HEK293 (cell line): ENCODE measurements around the gene HPSE.

ENCODE experiments used
- CTCF ChIA-PET: fragments of 350-600 bp; formaldehyde crosslinking; extraction: SDS; loops from one replicate; lab custom pipeline; 2021; ENCODE audit warnings: antibody characterized with exemption; lab: Yijun Ruan, JAX
- POLR2A ChIA-PET: fragments of 300-600 bp; formaldehyde crosslinking; extraction: SDS; loops from one replicate; lab custom pipeline; 2020; ENCODE audit warnings: antibody characterized with exemption, inconsistent platforms; lab: Yijun Ruan, JAX
- H3K27ac ChIP-seq: fragments of 200-500 bp; sonication (Bioruptor generic); 2 replicates; pipeline ENCODE4 v1.5.1; 2014; ENCODE audit warnings: low read depth, low read length, control low read depth, inconsistent platforms; ENCODE audit errors: extremely low read depth
- H3K36me3 ChIP-seq, 2 experiments: fragments of 200-500 bp in 1 of 2; sonication (Bioruptor generic) in 1 of 2; 1 replicate in 1 of 2; 2 replicates in 1 of 2; pipeline ENCODE4 v1.5.1; 2014 to 2017; ENCODE audit warnings: inconsistent platforms in 2 of 2, low read length in 2 of 2; ENCODE audit not compliant: control insufficient read depth in 2 of 2, insufficient read depth in 1 of 2
- H3K4me1 ChIP-seq: fragments of 200-500 bp; sonication (Bioruptor generic); 2 replicates; pipeline ENCODE4 v1.5.1; 2014; ENCODE audit warnings: mild to moderate bottlenecking, low read length, inconsistent platforms; ENCODE audit not compliant: control insufficient read depth, insufficient read depth
- H3K4me3 ChIP-seq: 2 replicates; pipeline ENCODE4 v1.5.1; 2011; ENCODE audit warnings: low read depth, mild to moderate bottlenecking, control low read depth, low read length, moderate library complexity
- H3K9me3 ChIP-seq: fragments of 200-500 bp; sonication (Bioruptor generic); 2 replicates; pipeline ENCODE4 v1.5.1; 2014; ENCODE audit warnings: low read depth, low read length, inconsistent platforms; ENCODE audit not compliant: control insufficient read depth, insufficient read depth
- KLF1 ChIP-seq: fragments of 450-650 bp; formaldehyde crosslinking; IDR thresholded peaks from 2 replicates; pipeline ENCODE4 v1.5.1; 2016; ENCODE audit warnings: missing biosample characterization, missing genetic modification characterization
- SALL2 ChIP-seq: fragments of 450-650 bp; formaldehyde crosslinking; IDR thresholded peaks from 2 replicates; pipeline ENCODE4 v1.5.0; 2017; ENCODE audit warnings: missing biosample characterization, mild to moderate bottlenecking, missing genetic modification characterization, borderline replicate concordance
- ZBTB11 ChIP-seq: fragments of 450-650 bp; formaldehyde crosslinking; conservative IDR thresholded peaks from 2 replicates; pipeline ENCODE4 v1.5.1; 2016; ENCODE audit warnings: low read depth, missing biosample characterization, missing genetic modification characterization
- ZFP69B ChIP-seq: fragments of 450-650 bp; formaldehyde crosslinking; IDR thresholded peaks from 2 replicates; pipeline ENCODE4 v1.5.1; 2016; ENCODE audit warnings: missing biosample characterization, missing genetic modification characterization
- ZNF19 ChIP-seq: fragments of 450-650 bp; formaldehyde crosslinking; IDR thresholded peaks from 2 replicates; pipeline ENCODE4; 2016; ENCODE audit warnings: missing biosample characterization, missing genetic modification characterization, low read depth
- ZNF2 ChIP-seq: fragments of 450-650 bp; formaldehyde crosslinking; IDR thresholded peaks from 2 replicates; pipeline ENCODE4 v1.5.1; 2016; ENCODE audit warnings: missing biosample characterization, missing genetic modification characterization
- ZNF280D ChIP-seq: fragments of 450-650 bp; formaldehyde crosslinking; IDR thresholded peaks from 2 replicates; pipeline ENCODE4 v1.5.1; 2016; ENCODE audit warnings: missing biosample characterization, missing genetic modification characterization
- ZNF302 ChIP-seq: fragments of 450-650 bp; formaldehyde crosslinking; IDR thresholded peaks from 2 replicates; pipeline ENCODE4 v1.5.1; 2016; ENCODE audit warnings: missing biosample characterization, missing genetic modification characterization, low read depth
- ZNF366 ChIP-seq: fragments of 450-650 bp; formaldehyde crosslinking; conservative IDR thresholded peaks from 2 replicates; pipeline ENCODE4 v1.5.1; 2016; ENCODE audit warnings: missing biosample characterization, missing genetic modification characterization
- ZNF548 ChIP-seq: fragments of 450-650 bp; formaldehyde crosslinking; IDR thresholded peaks from 2 replicates; pipeline ENCODE4 v1.5.1; 2016; ENCODE audit warnings: missing biosample characterization, missing genetic modification characterization
- ZNF768 ChIP-seq: fragments of 450-650 bp; formaldehyde crosslinking; IDR thresholded peaks from 2 replicates; pipeline ENCODE4 v1.5.1; 2018; ENCODE audit warnings: missing biosample characterization, mild to moderate bottlenecking, missing genetic modification characterization
- ZSCAN30 ChIP-seq: fragments of 450-650 bp; IDR thresholded peaks from 2 replicates; pipeline ENCODE4 v1.5.1; 2018; ENCODE audit warnings: missing biosample characterization, mild to moderate bottlenecking, missing genetic modification characterization, moderate library complexity
- TF ChIP-seq, protein P1 (sequence below): fragments of 450-650 bp; formaldehyde crosslinking; IDR thresholded peaks from 2 replicates; pipeline ENCODE4 v1.5.1; 2016; ENCODE audit warnings: missing biosample characterization, missing genetic modification characterization
- TF ChIP-seq, protein P2 (sequence below): fragments of 450-650 bp; formaldehyde crosslinking; IDR thresholded peaks from 2 replicates; pipeline ENCODE4 v1.5.1; 2016; ENCODE audit warnings: missing biosample characterization, missing genetic modification characterization

The HPSE gene

GRCh38 chr4:83315341-83315870, 19.2 kb downstream of the HPSE start:
- TF ChIP-seq SALL2 (tag by site-specific recombination) (no peak), ZNF302 (no peak), KLF1 (no peak), ZNF366 (tag by site-specific recombination) (no peak), ZSCAN30 (tag by site-specific recombination) (no peak), ZNF19 (no peak), ZFP69B (tag by site-specific recombination) (no peak), ZNF2 (tag by site-specific recombination) (no peak), ZBTB11 (no peak), ZNF280D (no peak), ZNF548 (tag by site-specific recombination) (no peak), ZNF768 (tag by site-specific recombination) (no peak)
- TF ChIP-seq, protein P1, sequence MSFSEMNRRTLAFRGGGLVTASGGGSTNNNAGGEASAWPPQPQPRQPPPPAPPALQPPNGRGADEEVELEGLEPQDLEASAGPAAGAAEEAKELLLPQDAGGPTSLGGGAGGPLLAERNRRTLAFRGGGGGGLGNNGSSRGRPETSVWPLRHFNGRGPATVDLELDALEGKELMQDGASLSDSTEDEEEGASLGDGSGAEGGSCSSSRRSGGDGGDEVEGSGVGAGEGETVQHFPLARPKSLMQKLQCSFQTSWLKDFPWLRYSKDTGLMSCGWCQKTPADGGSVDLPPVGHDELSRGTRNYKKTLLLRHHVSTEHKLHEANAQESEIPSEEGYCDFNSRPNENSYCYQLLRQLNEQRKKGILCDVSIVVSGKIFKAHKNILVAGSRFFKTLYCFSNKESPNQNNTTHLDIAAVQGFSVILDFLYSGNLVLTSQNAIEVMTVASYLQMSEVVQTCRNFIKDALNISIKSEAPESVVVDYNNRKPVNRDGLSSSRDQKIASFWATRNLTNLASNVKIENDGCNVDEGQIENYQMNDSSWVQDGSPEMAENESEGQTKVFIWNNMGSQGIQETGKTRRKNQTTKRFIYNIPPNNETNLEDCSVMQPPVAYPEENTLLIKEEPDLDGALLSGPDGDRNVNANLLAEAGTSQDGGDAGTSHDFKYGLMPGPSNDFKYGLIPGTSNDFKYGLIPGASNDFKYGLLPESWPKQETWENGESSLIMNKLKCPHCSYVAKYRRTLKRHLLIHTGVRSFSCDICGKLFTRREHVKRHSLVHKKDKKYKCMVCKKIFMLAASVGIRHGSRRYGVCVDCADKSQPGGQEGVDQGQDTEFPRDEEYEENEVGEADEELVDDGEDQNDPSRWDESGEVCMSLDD (tag by site-specific recombination): no peak
- TF ChIP-seq, protein P2, sequence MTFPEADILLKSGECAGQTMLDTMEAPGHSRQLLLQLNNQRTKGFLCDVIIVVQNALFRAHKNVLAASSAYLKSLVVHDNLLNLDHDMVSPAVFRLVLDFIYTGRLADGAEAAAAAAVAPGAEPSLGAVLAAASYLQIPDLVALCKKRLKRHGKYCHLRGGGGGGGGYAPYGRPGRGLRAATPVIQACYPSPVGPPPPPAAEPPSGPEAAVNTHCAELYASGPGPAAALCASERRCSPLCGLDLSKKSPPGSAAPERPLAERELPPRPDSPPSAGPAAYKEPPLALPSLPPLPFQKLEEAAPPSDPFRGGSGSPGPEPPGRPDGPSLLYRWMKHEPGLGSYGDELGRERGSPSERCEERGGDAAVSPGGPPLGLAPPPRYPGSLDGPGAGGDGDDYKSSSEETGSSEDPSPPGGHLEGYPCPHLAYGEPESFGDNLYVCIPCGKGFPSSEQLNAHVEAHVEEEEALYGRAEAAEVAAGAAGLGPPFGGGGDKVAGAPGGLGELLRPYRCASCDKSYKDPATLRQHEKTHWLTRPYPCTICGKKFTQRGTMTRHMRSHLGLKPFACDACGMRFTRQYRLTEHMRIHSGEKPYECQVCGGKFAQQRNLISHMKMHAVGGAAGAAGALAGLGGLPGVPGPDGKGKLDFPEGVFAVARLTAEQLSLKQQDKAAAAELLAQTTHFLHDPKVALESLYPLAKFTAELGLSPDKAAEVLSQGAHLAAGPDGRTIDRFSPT (tag by site-specific recombination): no peak
- TF ChIP-seq, all 188 proteins: peak for 0
- no peaks in the 10 kb centered on the region for H3K4me1 ChIP-seq
- no peaks in the 10 kb centered on the region for H3K9me3 ChIP-seq
- no peaks in the 10 kb centered on the region for H3K36me3 ChIP-seq
- H3K4me3 ChIP-seq: no peak overlapping the region
- ChIA-PET CTCF (interaction anchor here (0.7 kb wide), 1 partner anchor 9 kb away, joined by 4 read pairs; no protein-coding TSS in a partner anchor), POLR2A (interaction anchor here (0.6 kb wide), 1 partner anchor 103 kb away, joined by 3 read pairs; no protein-coding TSS in a partner anchor)
- no peak overlapping the region for H3K27ac ChIP-seq
